Measurements from ENCODE around the gene KNDC1.

DNA sequence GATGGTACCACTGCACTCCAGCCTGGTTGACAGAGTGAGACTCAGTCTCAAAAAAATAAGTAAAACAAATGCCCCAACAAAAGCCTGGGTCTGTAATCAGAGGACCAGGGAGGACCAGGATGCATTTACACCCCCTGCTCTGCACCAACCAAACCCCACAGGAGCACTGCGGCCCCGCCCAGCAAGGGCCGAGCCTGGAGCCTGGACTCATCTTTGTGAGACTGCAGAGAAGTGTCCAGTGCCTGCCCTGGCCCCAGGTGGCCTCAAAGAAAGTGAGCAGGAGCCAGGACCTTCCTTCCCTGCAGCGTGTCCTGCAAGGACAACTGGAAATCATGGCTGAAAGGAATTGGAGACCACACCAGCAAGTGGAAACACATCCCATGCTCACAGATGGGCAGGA is 31.6 kb downstream of the KNDC1 start:
- TF ChIP-seq, protein P1, sequence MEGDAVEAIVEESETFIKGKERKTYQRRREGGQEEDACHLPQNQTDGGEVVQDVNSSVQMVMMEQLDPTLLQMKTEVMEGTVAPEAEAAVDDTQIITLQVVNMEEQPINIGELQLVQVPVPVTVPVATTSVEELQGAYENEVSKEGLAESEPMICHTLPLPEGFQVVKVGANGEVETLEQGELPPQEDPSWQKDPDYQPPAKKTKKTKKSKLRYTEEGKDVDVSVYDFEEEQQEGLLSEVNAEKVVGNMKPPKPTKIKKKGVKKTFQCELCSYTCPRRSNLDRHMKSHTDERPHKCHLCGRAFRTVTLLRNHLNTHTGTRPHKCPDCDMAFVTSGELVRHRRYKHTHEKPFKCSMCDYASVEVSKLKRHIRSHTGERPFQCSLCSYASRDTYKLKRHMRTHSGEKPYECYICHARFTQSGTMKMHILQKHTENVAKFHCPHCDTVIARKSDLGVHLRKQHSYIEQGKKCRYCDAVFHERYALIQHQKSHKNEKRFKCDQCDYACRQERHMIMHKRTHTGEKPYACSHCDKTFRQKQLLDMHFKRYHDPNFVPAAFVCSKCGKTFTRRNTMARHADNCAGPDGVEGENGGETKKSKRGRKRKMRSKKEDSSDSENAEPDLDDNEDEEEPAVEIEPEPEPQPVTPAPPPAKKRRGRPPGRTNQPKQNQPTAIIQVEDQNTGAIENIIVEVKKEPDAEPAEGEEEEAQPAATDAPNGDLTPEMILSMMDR (optimal IDR thresholded peaks at IDR 0.05 in 1 of 3, IDR thresholded peaks at IDR 0.05 in 1 of 3, conservative IDR thresholded peaks at IDR 0.05 in 1 of 3; ENCODE audit: extremely low read depth in 1 of 3, insufficient read depth in 2 of 3, low read length in 3 of 3), result no peak
- TF ChIP-seq EZH2 (IDR thresholded peaks at IDR 0.05; ENCODE audit: low read length), result no peak
